ENCODE data around the gene PRR23E. TPM values are rescaled to one million over a fixed set of nuclear protein-coding genes. Genes with fewer than 3 reads are reported as not detected.

The PRR23E gene
- polyA plus RNA-seq, 1 of the 3 experiments (the other 2 are of a cell fraction), result not detected

DNA sequence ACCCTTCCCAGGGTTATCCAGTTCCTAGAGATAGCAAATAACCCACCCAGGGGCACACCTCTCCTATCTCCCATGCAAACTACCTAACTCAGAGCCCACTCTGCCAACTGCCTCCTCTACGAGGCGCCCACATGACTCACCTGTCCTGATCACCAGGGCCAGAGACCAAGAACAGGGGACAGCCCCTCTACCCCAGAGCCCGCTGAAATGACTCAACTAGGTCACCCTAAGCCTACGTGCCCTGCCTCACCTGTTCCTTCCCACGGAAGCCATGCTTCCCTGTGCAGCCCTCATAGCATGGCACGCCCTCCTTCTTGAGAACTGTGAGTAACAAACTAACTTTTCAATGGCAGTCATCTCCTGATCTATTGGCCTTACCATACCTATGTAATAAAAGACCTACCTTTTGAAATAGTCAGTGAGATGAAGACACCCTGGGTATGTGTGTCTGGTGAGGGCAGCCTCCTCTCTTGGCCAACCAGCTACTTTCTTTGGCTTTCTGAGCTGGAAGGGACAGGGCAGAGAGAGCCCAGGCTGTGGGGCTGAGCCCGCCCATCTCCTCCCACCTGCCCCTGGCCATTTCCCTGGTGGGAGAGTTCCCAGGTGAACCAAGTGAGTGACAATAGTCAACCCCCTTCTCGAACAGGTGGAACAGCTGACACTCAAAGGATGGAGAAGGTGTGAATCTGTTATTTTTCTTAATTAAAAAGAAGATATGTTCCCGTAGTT, 25.5 kb upstream of the PRR23E start (continued):
- TF ChIP-seq TAF1 (IDR thresholded peaks at IDR 0.05; ENCODE audit: borderline replicate concordance, low read depth, low read length), result no peak
- no peak for TF ChIP-seq USF2 (IDR thresholded peaks at IDR 0.05; ENCODE audit: borderline replicate concordance, low read depth, low read length)
- no peak for TF ChIP-seq SMC3 (IDR thresholded peaks at IDR 0.05; ENCODE audit: low read depth, low read length)
- TF ChIP-seq CTCF (IDR thresholded peaks at IDR 0.05), result no peak

- Histone ChIP-seq H3K4me2 (no peak overlapping the region), H3K9me3 (no peaks in the 10 kb centered on the region), H3K27me3 (ENCODE audit: insufficient read depth) (no peaks in the 10 kb centered on the region), H3K4me1 (ENCODE audit: control insufficient read depth in 1 of 2, insufficient read depth in 2 of 2, low read depth in 1 of 2, low read length in 1 of 2) (peaks cover 29 to 36% of the 10 kb centered on the region in 2 experiments), H3K9ac (no peak overlapping the region), H3F3A (replicated peaks; ENCODE audit: insufficient read depth) (peaks cover 10% of the 10 kb centered on the region), H3K79me2 (ENCODE audit: insufficient read depth) (no peaks in the 10 kb centered on the region), H3K9me2 (no peaks in the 10 kb centered on the region), H2AFZ (ENCODE audit: low read depth) (no peak overlapping the region), H3K27ac (ENCODE audit: low read depth in 2 of 2, low read length in 1 of 2) (no peak overlapping the region), H3K36me3 (replicated peaks in 1 of 2; ENCODE audit: control insufficient read depth in 1 of 2, insufficient read depth in 2 of 2, low read length in 1 of 2) (no peaks in the 10 kb centered on the region), H3K4me3 (ENCODE audit: low read depth in 2 of 2, low read length in 1 of 2) (no peak overlapping the region), H4K20me1 (ENCODE audit: insufficient read depth) (no peaks in the 10 kb centered on the region)
- no peak for DNase-seq
- no peak for TF ChIP-seq GABPA (IDR thresholded peaks at IDR 0.05; ENCODE audit: low read depth)
- TF ChIP-seq RXRA (IDR thresholded peaks at IDR 0.05; ENCODE audit: borderline replicate concordance, low read depth), result no peak
- no peak for TF ChIP-seq YY1 (IDR thresholded peaks at IDR 0.05; ENCODE audit: low read depth)
- no peak for TF ChIP-seq EZH2phosphoT487 (IDR thresholded peaks at IDR 0.05; ENCODE audit: borderline replicate concordance, low read depth)
- no peak for TF ChIP-seq MXI1 (IDR thresholded peaks at IDR 0.05; ENCODE audit: low read depth, low read length)
- TF ChIP-seq FOSL2 (IDR thresholded peaks at IDR 0.05; ENCODE audit: borderline replicate concordance, low read depth), result no peak
- no peak for TF ChIP-seq RAD21 (IDR thresholded peaks at IDR 0.05; ENCODE audit: low read length)
- no peak for TF ChIP-seq POLR2AphosphoS5 (IDR thresholded peaks at IDR 0.05; ENCODE audit: low read depth, low read length)
- no peak for TF ChIP-seq NRF1 (IDR thresholded peaks at IDR 0.05; ENCODE audit: low read depth, low read length)
- TF ChIP-seq CTCF (IDR thresholded peaks at IDR 0.05), result no peak
- TF ChIP-seq, protein P1, sequence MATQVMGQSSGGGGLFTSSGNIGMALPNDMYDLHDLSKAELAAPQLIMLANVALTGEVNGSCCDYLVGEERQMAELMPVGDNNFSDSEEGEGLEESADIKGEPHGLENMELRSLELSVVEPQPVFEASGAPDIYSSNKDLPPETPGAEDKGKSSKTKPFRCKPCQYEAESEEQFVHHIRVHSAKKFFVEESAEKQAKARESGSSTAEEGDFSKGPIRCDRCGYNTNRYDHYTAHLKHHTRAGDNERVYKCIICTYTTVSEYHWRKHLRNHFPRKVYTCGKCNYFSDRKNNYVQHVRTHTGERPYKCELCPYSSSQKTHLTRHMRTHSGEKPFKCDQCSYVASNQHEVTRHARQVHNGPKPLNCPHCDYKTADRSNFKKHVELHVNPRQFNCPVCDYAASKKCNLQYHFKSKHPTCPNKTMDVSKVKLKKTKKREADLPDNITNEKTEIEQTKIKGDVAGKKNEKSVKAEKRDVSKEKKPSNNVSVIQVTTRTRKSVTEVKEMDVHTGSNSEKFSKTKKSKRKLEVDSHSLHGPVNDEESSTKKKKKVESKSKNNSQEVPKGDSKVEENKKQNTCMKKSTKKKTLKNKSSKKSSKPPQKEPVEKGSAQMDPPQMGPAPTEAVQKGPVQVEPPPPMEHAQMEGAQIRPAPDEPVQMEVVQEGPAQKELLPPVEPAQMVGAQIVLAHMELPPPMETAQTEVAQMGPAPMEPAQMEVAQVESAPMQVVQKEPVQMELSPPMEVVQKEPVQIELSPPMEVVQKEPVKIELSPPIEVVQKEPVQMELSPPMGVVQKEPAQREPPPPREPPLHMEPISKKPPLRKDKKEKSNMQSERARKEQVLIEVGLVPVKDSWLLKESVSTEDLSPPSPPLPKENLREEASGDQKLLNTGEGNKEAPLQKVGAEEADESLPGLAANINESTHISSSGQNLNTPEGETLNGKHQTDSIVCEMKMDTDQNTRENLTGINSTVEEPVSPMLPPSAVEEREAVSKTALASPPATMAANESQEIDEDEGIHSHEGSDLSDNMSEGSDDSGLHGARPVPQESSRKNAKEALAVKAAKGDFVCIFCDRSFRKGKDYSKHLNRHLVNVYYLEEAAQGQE (IDR thresholded peaks at IDR 0.05; ENCODE audit: low read depth, low read length), result no peak
- TF ChIP-seq SIN3A (IDR thresholded peaks at IDR 0.05; ENCODE audit: borderline replicate concordance, low read depth, low read length), result no peak
- no peak for TF ChIP-seq EP300 (IDR thresholded peaks at IDR 0.05; ENCODE audit: borderline replicate concordance in 1 of 2, low read depth in 1 of 2, low read length in 1 of 2)
- TF ChIP-seq ELF1 (IDR thresholded peaks at IDR 0.05), result no peak
- TF ChIP-seq MEF2A (IDR thresholded peaks at IDR 0.05; ENCODE audit: borderline replicate concordance, low read depth), result no peak
- no peak for TF ChIP-seq GATA2 (CRISPR knock-in tag; IDR thresholded peaks at IDR 0.05)
- ChIA-PET CTCF (interaction anchor here (0.8 to 1.4 kb wide), 3 partner anchors 12 to 30 kb away, joined by 3 to 4 read pairs (median 3); no protein-coding TSS in a partner anchor), POLR2A (interaction anchor here (0.5 kb wide), 1 partner anchor 94 kb away, joined by 3 read pairs; no protein-coding TSS in a partner anchor)
- 54% methylated on average over 5 of the region's 6 CpGs for WGBS (ENCODE audit: low lambda C conversion rate)
These were observed 24.7 kb upstream of the PRR23E start for GRCh38 chr3:127168271-127168670.

Measured in SK-N-SH (cell line).